Activated CD8-positive, alpha-beta memory T cell treated with anti-CD3 and anti-CD28 coated beads for 4 hours (primary cell): Measurements from ENCODE around the gene FAM72B.
"Not testable (repeated sequence)": the region's sequence is repeated elsewhere in the genome, so short reads cannot be mapped to it uniquely, and the experiment has no call there.

Source experiments
- DNase-seq, 2 donors: peaks; one replicate each; pipeline ENCODE4 v3.0.0-alpha.2; 2020; ENCODE audit warnings: low read depth in 2 of 2

The FAM72B gene

DNA sequence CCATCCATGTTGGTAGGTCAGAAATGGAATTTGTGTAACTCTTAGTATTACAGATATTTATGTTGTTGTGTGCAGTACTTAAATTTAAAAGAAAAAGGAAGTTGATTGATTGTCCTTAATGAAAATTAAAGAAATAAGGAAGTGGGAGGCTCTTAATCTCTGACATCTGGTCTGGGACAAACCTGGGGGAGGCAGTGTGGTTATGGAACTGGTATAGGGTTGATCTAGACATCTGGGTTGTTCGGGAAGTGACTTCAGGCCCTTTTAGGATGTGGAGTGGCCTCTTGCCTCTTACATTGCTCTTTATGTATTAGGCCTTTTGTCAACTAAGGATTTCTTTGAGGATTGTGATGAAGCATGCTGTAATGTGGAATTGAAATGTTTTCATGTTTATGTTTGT is 16.1 kb upstream of the FAM72B start:
- not testable (repeated sequence) for DNase-seq

DNA sequence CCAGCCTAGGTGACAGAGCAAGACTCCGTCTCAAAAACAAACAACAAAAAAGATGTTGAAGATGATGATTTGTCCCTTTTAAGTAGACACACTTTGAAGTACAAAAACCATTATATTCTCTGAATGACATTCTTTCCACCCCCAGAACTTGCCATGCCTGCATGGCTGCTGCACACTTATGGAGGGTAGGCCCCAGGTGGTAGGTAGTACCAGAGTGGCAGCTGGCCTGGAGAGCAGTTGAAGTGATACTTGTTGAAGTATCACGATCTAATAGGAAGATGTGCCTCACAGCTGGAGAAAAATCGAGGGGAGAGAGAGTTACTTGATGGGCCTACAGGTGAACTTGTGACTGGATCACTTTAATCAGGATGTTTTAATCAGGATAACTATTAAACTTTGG is 15.6 kb upstream of the FAM72B start:
- DNase-seq = not testable (repeated sequence)

DNA sequence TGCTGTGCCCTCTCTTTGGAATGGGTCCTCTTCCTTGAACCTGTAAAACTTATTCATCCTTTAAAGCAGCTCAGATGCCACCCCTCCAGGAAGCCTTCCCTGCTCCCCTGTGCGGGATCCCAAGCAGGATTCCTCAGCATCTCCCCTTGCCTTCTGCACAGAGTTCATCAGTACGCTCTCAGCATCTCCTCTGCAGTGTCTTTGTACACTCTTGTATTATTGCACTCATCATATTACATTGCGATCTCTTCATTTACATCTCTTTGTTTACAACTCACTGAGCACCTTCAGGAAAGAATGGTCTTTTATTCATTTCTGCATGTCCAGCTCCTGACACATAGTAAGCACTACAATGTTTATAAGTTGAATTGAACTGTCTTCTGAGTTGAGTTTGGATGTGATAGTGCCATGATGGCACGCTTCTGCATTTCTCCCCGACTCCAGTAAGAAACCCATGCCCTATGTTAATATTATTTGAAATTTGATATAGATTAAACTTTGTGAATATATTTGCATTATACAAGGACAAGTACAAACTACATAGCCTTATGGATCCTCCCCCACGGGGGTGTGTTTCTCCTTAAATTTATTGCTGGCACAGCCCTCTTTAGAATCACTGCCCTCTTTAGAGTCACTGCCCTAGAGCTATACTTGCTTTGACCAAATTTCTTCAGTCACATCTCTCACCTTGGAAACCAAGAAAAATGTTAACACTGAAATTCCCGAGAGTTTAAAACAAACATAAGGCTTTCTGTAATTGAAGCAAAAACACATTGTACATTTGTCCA is 13.1 kb upstream of the FAM72B start:
- not testable (repeated sequence) for DNase-seq

DNA sequence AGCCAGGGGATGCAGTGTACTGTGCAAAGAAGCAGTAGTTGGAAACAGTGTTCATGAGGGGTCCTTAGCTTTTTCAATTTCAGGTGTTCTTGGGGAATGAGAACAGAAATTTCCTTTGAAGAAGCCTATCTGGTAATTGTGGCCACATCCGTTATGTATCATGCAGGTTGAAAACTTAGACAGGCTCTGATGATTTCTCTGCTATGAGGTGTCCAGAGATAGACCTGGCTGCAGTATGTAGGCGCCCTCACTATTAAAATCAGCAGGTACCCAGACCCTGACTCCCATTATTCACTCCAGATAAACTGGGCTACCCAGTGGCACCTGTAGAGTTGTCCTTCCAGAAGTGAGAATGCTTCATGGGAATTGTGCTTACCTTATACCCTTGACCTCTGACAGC is 8.4 kb upstream of the FAM72B start:
- not testable (repeated sequence) for DNase-seq

DNA sequence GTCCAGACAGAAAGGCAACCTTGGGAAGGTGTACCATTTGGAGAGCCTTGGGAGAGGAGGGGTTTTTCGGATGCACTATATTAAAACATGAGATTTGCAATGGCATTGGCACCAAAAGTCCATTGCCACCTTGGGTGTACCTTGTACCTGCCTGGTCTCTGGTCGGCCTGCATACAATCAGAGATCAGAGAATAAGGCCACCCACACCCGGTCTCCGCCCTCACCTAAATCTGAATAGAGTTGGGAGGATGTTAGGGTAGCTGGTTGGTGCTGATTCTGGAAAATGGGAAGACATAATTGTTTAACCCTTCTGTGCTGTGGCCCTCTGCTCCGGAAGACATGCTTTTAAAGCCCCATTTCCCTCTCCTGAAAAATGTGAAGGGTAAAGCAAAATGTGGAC is 3.8 kb upstream of the FAM72B start:
- DNase-seq = not testable (repeated sequence)

DNA sequence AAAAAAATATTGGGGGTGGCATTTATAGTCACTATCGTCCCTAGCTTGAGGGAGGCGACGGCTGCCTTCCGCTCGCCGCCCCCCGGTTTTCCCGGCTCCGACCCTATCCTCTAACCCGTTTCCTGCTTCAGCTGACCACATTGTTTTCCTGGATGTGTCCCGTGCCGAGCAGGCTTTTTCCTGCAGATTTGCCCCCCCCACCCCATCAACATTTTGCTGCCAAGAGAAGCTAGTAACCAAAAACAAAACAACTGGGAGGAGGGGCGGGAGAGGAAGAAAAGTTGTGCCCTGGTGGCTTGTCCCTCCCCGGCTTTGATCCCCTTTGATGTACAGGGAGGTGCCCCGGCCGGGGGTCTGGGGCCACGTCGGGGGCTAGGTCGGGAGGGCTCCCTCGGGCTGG is 2.1 kb upstream of the FAM72B start:
- DNase-seq = not testable (repeated sequence)

DNA sequence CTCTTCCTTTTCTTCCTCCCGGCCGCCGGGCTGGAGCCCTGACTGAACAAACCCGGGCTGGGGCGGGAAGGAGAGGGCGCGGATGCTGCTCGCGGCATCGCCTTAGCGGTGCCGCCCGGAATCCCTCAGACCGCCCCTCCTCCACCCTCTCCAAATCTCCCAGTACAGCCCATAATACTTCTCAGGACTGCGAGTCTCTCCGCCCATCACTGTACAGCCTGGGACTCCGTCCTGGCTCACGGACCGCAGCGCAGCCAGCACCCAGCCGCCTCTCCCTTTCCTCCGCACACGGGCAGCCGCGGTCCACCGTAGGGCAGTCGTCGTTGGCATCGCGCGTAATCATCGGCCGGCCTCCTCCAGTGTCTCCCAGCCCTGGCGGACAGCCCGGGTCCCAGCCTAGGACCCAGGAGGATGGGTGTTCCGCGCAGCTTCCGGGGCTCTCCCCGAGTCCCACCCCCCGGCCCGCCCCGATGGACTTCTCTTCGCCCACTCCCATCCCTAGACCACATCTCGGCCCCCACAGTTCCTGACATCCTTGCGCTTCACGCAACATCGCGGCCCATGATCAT is 1.1 kb upstream of the FAM72B start:
- not testable (repeated sequence) for DNase-seq

DNA sequence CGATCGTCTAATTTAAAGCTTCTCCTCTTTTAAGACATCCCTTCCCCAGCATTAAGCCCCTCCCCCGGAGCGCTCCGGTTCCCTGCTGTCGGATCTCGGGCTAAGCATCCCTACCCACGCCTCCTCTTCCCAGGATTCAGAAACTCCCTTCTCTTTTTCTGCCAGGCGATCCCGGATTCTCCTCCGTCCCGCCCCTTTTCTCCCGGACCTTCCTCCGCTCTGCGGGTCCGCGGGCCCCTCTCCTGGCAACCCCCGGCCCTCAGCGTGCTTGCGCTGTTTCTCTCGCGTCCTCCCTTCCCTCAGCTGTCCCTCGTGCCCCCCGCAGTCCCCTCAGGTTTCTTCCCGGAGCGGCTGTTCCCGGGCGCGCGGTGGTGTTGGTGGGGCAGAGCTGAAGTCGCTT is 273 bp downstream of the FAM72B start:
- DNase-seq = not testable (repeated sequence)

DNA sequence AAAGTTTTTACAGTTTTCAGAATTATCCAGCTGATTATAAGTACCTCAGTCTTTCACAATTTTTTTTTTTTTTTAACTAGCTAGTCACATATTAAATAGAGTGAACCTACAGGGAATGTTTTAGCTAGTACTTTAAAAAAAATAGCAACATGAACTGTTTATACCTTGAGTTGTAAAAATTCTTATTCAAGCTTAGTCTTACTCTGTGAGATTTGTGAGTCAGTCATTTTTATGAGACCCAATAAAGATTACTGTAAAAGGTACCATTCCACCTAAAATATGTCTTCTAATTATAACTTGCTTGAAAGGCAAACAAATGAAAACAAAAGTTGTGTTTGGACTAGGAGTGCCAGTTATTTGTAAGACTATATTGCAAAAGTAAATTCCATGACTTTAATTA is 5.9 kb downstream of the FAM72B start:
- DNase-seq = not testable (repeated sequence)

DNA sequence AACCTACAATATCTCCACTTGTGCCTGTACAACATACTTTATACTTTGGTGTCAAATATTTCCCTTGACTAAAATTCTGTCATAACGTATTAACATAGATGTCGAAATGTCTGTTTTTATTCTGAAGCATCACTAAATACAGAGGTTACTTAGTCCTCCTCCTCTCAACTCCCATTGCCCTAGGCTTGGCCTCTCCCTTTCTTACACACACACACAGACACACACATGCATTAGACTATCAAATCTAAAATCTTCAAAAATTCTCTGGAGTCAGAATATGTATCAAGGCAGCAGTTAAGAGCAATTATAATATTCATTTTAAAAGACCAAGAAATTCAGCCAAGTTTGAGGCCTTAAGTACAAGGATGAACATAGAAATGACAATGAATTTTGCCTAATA is 7.5 kb downstream of the FAM72B start:
- DNase-seq = not testable (repeated sequence)

DNA sequence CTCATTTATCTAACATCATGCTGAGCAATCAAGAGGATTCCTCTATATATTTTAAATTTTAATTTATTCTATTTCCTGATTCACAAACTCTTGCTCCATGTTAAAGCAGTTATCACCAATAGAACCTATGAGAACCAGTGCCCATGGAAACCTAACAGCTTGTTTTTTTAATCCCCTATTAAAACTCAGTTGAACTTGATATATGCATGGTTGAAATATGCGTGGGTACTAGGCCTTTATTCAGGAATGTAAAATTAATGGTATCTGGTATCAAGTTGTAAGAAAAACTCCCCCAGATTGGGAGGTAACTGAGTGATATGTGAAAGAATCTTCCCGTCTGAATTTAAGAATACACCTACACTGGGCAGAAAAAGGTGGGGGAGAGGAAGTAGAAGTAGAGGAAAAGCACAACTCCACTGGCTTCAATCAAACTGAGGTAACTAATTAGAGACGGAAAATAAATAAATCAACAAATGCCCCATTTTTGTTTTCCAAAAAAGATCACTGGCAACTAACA is 15.9 kb downstream of the FAM72B start:
- not testable (repeated sequence) for DNase-seq

DNA sequence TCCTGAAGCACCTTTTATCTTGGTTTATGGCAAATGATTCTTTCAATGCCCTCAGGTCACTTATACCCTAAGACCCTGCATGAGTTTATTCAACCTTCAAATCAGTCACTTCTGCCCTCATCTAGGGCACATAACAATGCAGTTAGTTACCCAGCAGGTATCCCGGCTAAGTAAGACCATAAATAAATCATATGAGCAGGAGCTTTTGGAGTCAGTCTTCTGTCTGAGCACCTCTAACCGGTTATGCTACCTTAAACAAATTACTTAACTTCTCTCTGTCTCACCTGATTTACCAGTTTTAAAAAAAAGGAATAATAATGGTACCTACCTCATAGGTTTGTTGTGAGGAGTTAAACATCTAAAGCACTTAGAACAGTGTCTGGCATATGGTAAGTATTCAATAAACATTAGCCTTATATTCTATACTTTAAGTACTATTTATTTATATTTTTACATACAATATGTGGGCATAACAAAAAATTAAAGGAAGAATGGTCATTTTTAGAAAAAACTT is 16.9 kb downstream of the FAM72B start:
- DNase-seq = not testable (repeated sequence)

DNA sequence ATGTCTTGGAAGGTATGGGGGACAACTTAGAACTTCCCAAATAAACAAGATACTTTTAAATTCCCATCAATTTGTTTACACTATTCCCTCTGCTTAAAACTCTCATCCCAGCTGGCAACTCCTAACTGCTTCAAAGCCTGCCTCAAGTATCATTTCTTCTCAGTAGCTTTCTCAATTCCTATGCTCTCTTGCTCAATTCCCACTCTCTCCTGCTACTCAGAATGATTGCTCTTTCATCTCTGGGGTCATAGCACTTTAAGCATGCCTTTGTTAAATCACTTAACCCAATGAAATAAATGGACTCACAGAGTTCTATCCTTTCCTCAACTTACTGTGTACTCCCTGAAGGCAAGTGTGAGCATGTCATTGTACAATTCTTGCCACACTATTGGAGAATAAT is 18.8 kb downstream of the FAM72B start:
- DNase-seq = not testable (repeated sequence)

DNA sequence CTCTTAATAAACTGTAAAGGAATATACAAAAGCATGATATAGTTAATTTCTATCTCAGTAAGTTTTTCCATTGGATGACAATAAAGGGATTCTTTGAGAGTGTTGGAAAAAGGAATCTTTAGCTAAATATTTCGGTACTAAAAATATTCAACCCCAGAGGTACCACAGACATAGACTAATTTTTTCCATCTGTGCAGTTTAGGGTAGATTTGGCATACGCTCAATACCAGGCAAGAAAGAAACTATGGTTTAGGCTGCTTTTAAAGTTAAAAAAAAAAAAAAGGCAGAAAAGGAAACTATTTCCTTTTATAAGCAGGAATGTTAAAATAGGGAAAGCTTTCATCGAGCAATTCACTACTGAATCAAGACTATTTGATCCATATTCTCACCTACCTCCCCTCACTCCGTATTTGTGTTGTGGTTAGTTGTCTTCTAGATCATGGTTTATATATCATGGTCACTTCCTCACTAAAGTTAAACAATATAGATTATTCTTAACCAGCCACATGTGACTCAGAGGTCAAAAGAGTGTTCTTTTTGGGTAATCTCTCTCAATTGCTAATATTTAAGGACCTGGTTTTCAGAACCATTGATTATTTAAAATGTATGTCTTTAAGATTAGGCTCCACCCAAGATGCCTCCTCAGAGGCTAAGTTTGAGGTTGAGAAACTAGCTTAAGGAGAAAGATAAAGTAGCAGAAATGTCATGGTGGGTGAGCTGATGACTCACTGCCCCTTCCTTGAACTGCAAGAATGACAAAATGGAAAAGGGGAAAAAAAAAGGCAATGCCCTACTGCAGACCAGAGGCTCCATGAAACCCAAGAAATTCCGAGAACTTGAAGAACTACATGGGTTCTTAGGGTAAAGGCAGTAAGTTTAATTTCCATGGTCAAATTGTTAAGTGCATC is 20.0 kb downstream of the FAM72B start:
- DNase-seq = not testable (repeated sequence)

DNA sequence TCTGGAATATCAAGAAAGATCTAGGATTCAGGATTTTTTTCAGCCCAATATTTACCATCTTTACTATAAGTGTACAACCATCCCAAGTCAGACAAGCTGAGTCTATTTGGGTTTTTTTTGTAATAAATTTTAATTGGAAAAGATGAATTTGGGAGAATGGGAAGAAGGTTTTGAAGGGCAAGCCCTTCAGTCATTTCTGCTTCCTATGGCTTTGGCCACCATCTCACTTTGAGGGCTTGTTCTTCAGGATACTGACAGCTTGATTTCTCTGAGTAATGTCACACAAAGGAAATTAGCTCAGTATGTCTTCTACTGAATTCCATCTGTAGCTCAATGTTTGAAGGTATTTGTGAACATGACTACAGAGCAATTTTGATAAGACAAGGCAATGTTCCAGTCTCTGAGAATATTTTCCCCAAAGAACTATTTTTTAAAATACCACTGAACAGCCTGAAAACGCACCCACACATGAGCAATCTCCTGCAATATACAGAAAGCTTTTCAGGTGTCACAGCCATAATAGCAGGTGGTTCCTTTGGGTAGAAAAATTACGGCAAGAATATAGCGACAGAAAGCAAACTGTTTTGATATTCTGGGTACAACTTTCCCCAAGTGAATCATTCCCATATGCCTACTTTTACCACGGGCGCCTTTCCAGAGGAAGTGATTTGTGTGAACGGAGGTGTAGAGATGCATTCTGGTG is 22.8 kb downstream of the FAM72B start:
- DNase-seq = not testable (repeated sequence)

DNA sequence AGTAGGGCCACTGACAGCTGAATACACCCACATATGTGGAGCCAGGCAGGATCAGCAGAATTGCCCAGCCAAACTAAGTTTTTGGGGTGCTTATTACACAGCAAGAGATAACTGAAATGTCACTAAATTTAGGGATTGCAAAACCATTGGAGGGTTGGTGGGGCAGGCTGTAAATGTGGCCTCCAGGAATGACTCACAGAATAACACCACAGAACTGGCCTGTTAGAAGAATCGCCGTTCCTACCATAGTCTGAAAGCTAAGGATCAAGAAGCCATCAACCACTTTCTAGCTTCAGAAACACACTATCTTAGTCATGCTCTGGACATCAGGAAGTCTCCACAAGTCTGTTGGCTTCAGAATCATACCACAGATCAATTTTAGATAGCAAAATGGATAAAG is 24.0 kb downstream of the FAM72B start:
- not testable (repeated sequence) for DNase-seq

DNA sequence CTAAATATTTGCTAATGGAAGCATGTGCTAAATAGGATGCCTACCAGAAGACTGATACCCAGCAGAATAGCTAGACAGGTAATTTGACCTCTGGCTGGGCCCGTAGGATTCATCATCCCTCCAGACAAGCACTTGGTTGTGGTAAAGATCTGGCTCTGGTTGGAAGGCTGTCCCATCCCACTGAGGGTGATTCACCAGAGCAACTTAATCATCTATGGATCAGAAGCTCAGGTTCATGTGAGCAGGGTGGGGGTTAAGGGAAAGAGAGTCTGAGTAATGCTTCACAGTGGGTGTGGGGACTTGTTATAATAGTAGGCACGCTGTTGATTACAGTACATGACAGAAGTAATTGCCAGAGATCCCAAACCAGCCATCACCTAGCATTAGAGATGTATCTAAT is 26.5 kb downstream of the FAM72B start:
- DNase-seq = not testable (repeated sequence)

DNA sequence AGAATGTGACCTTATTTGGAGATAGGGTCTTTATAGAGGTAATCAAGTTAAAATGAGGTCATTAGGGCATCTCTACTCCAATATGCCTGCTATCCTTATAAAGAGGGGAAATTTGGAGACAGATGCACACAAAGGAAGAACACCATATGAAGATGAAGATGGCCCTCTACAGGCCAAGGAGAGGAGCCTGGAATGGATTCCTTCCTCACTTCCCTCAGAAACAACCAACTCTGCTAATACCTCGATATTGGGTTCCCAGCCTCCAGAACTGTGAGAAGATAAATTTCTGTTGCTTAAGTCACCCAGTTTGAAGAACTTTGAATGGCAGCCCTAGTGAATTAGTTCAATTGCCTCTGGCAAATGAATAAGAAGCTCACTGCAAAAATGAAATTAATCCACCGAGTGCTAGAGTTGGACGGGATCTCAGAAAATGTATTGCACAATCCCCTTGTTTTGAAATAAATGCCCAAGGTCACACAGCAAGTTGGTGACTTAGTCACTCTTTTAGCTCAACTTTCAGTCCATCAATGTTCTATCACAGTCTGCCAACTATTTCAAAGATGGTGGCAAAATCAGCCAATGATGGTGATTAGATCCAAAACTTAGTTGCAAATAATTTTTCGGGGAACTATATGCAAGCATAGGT is 27.1 kb downstream of the FAM72B start:
- DNase-seq = not testable (repeated sequence)

DNA sequence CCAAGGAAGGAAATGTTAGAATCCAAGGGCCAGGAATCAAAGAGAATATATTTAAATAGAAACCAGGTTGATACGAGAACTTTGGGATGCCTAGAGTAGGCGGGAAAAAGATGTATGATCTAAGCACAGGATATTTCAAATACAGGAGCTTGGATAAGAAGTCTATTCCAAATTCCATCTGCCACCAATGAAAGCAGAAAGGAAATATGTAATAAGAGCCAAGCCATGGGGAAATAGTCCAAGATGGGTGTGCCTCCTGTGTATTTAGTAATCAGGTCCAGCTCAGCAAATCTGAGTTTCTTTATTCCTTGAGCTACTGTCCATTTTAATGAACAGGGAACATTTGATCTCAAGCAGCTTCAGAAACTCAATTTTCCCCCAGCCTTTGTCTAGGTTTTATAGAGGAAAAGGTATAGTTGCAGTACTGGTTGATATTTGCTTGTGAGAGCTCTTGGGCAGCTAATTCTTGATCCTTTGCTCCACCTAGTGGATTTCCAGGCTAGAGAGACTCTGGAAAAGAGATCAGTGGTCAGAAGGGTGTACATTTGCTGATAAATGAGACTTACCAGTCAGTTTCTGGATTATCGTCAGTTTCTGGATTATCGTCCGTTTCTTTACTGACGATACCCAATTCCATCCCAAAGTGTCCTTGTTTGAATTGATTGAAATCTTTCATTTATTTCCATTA is 28.3 kb downstream of the FAM72B start:
- not testable (repeated sequence) for DNase-seq

DNA sequence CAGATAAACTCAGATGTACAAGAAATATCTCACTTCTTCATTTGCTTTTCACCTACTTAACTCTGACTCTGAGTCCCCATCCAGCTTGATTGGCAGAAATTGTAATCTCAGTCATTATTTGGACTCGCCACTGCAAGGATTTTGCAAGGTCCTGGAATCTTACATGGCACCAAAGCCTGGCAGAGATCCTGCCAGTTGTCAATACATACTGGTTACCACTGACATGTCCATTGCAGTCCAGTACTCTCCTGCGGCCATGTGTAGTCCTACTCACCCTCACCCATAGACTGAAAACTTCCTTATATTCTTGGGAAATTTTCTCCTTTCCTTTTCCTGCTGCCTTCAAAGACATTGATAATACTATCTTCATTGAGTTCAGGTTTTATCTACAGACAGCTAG is 29.3 kb downstream of the FAM72B start:
- not testable (repeated sequence) for DNase-seq
